NCI-H2029 (cell line): ENCODE measurements around the gene FAM72A.
A peak's percentile ranks its signal among the peaks of the same experiment; 100 is the strongest.
"Not testable (repeated sequence)": the region's sequence is repeated elsewhere in the genome, so short reads cannot be mapped to it uniquely, and the experiment has no call there.

ENCODE experiments used
- DNase-seq: peaks from one replicate; lab custom pipeline; 2025; lab: John Stamatoyannopoulos, UW

FAM72A gene

DNA sequence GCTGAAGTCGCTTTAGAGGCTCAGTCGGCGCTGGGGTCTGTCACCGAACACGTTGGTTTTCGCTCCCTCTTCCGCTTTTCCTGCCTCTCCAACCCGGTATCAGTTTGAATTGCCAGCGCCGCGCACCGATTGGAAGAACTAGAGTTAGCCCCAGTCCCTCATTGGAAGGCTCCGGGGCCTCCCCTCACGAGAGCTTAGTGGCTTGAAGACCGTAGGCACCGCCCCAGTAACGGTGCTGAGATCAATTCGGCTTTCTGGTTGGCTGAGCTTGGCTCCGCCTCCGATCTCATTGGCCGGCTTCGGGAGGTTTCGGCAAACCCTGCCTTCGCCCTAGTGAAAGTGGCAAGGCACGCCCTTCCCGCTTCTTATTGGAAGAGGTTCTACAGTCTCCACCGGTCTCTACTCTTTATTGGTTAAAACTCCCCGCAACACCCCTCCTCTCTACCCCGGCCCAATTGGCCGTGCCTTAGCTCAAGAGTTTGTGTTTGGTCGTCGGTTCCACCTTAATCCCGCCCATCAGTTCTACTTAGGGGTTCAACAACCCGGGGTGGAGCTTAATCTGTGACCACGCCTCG is at the start of gene FAM72A:
Gene FAM72A (minus strand): TSS at position 51 of the 575 bp plus-strand sequence. CDS start 814 bp downstream, outside the sequence.
- peak; percentile 98 for DNase-seq

DNA sequence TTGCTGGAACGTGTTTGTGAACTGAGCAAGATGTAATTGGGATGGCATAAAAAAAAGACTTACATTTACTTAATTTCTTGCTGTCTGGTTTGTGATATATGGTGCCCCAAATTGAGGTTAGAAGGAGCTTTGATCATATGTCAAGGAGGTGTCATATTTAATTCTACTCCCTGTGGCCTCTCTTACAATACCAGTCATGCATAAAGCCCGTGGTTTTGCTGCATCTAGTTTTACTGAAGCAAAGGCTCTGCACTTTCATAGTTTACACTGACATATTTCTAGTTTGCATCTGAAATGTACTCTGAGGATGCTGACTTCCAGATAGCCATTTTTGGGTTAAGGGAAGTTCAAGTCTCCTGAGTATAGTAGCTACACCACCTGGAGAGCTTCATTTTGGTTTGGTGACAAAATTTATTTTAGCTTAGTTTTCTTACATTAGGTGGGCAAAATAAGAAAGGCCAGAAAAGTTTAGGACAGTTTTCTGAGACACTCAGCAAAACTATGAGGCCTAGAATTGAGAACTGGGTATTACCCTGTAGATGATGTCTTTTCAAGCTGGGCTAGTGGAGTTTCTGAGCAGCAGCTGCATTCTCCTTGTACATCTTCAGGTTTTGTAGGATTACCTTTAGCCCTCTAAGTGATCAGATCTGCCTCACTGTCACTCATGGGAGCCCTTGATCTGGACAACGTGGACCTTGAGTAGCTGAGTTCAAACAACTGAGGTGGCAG is 48.5 kb upstream of the FAM72A start:
- not testable (repeated sequence) for DNase-seq

DNA sequence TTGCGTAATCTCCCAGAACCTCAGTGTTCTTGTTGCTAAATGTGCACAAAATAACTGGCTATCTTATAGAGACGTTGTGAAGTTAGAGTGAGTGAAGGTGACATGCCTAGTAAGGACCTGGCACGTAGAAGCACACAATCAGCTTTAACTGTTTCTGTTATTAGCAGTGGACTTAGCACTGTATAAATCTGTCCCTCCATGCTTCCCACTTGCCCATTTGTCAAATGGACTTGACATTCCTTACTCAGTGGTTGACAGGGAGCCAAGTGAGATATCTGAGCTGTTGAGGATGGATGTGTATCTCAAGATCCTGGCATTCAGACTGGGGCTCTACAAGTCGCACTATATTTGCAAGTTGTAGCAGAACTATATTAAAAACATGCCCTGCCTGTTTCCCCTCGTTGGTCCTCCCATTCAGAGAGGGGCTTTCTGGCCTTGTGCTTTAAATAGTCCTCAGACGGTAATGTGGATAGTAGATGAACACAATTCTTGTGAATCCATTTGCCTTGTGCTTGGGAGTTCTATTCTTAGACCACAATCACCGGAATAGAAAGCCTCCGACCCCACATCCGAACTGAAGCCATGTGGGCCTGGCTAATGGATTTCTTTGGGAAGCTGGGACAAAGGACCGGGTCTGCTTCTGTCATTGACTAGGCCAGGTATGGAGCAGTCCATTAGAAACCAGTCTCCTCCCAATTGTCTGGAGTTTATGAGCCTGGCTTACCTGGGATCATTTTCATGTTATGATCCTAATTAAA is 43.7 kb upstream of the FAM72A start:
- DNase-seq: not testable (repeated sequence)

DNA sequence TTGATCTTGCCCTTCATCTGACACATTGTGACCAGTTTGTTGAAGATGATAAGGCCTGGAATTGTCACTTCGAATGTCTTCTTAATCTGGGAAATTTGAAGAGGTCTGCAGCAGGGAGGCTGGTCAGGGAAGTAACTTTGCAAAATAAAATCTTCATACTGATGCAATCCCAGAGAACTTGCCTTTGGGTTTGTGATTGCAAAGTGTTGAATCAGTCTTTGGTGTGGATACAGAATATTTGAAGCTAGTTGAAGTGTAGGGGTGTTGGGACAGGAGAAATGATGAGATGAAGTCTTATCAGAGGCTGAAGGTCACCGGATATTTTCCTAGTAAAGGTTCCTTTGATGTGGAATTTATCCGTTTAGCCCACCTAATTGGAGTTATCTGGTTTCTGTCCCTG is 42.8 kb upstream of the FAM72A start:
- not testable (repeated sequence) for DNase-seq

DNA sequence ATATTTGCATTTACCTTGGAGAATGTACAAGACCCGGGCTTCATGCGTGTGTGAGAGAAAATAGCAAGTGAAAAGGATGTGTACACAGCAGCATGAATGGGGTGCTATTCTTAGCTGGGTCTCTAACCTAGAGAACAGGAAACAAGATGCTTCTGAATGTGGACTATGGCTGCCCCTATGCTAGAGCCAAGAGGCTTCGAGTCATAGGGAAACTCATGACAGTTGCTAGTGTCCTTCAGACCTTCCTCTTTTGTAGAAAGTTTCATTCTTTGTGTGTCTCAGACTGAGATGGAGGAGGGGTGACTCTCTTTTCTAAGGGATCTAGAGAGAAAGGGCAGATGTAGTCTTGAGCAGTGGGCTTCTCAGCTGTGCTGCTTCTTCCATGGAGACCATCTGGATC is 40.7 kb upstream of the FAM72A start:
- not testable (repeated sequence) for DNase-seq

DNA sequence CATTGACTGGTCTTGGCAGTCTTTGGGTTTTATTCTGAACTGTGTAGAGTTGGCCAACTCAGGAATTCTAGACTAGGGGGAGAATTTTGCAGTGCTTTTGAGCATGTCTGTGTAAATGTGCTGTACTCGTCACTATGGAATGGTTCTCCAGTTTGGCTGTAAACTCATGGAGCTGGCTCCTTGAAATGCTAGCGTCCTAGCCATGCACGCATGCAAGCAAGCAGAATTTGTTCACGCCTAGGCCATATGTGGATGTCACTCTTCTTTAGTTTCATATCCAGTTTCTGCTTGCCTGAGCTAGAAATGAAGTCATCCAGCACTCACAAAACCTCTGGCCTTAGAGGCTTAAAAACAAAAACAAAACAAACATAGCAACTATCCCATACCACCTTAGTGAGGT is 37.6 kb upstream of the FAM72A start:
- not testable (repeated sequence) for DNase-seq

DNA sequence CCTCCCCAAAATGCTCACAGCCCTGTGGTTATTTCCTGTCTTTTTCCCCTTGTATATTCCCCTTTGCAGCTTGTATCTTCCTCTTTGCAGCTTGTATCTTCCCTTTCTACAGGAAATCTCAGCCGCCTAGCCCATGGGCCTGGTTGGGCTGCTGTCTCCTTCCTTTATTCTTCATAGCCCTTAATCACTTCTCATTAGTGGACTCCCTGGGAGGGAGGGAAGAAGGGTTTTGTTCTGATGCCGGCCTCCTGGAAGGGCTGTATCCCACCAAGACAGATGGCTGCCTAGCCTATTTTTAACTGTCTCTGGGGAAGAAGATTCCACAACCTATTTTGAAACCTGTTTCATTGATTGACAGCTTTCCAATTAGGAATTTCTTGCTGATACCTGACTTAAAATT is 32.6 kb upstream of the FAM72A start:
- DNase-seq: not testable (repeated sequence)

DNA sequence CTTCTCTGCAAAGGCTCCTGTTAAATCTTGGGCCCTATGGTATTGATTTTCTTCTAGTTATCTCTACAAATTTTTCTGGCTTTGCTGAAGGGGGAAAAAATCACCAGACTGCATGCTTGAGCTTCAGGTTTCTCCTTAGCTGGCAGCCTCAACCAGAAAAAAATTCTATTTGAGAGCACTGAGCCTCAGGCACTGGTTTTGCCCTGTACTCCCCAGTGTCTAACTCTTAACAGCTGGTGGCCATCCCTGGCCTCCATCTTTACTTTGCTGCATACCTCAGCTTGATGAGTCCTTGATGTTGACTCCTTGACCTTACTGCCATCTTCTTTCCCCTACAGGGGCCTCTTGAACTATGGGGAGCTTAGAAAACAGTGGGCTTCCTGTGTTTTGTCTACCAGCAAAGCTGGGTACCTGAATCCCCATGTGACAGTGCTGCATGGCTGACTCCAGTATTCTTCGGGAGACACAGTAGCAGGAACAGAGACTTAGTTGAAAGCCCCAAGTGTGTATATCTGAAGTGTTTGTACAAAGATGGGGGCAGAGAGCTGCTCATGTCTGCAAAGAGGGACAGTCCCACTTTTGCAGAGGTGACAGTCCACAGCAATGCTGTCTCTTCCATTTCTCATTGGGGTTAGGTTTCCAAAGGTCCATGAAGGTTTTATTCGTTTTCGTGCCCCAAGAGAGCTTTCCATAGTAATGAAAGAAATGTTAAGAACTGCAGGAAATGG is 31.7 kb upstream of the FAM72A start:
- DNase-seq: not testable (repeated sequence)

DNA sequence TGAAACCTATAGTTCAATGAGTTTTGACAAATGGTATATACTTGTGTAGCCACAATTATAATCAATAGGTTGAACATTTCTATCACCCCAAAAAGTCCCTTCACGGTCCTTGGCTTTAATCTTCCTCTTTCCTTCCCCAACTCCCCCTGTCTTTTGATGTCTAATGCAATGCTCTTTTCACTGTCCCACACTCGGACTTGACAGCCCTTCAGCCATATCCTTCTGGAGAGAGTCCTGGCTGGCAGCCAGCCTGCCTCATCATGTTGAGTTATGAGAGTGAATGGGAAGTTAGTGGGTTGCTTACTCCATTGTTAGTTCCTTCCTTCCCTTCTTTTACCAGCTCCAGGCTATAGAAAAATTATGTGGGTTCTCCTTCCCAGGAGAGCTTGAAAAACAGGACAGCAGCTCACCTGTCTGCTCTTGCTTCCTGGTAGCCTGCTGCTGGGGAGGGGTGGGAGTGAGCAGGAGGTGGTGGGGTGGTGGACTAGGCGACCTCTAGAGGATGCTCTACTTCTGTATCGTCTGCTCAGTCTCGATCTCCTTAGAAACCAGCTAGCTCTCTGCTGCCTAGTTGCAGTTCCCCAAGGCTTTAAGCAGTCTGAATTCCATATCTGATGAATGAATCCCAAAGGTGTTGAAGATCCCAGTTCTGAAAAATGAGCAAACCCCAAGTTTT is 30.5 kb upstream of the FAM72A start:
- DNase-seq: not testable (repeated sequence)

DNA sequence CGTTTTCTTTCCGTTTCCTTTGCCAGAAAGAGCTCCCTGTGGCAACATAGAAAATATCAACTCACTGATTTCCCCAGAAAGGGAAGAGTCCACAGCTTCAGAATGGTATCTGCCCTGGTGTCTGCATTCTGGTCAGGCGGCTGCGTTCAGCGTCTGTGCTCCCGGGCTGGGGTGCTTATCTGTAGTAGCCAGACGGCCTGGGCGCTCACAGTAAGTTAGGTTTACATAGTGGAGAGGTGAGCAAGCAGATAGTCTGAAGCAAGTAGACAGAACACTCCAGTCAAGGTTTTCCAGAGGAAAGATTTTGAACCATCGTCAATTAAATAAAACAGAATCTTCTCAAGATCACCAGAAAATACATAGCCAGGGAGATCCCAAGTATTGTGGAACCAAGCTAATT is 29.4 kb upstream of the FAM72A start:
- not testable (repeated sequence) for DNase-seq

DNA sequence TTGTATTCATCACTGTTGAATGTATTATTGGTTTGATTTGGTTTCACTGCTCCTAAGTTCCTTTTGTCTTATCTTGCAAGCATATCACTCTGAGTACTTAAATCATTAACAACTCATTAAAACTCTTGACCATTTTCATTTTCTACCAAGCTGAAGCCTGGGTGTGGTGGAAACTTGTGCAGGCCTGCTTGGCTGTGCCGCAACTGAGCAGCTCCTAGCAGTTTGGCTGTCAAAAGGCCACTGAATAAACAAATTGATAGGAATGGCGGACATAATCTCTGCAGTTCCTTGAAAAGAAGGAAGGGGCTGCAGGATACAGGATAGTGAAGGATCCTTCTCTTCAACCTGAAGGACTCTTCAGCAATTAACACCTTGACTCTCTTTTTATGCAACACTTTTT is 26.6 kb upstream of the FAM72A start:
- DNase-seq: not testable (repeated sequence)

DNA sequence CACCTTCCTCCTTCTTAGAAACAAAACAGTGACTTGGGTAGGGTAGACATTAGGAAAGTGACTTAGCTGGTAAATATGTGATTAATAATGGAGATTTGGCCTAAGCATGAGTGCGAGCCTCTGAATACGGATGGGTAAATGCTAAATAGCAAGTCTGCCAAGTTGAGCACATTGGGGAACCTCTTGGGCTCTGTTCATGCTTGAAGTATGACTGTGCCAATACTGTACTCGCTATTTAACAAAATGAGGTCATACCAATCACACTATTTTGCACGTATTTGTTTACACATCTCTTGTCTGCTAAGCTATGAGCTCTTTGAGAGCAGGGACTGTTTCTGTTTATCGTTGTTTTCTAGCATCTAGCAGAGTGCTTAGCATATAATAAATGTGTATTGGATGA is 24.2 kb upstream of the FAM72A start:
- DNase-seq: not testable (repeated sequence)

DNA sequence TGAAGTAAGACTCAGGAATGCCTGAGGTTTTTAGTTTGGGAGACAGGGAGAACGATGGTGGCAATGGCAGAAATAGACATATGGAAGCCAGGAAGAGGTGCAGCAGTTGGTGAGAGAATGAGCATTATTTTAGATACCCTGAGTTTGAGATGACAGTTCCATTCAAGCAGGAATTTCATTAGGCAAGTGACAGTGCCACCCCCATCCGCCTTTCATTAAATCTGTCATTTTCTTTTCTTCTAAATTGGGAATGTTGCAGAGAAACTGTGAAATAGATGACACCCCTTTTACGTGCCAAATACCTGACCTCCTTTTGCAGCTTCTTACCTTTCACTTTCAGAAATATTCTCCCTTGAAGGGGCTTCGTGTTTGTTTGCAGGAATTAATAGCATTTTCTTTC is 22.7 kb upstream of the FAM72A start:
- DNase-seq: not testable (repeated sequence)

DNA sequence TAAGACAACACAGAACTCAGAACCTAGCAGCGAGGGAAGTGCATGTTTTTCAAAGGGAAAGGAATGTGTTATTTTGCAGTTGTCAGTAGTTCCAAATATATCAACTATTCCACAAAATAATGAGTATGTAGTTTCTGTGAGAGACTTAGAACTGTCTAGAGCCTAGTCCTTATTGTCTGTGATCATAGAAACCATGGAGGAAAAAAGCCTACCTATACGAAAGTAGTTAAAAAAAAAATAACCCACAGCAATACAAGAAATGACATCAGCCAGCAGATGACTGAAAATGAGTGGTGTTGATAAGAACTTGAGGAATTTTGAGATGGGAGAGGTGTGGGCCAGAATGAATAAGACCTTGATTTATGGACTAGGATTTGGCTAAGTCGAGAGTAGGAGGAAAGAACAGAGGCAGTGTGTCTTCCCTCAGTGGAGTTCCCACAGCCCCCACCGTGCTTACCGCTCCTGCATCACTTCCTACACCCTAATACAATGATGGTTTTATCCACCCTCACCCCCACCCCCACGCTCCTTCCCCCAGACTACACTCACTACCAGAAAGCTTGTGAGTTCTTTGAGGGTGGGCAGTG is 21.6 kb upstream of the FAM72A start:
- not testable (repeated sequence) for DNase-seq

DNA sequence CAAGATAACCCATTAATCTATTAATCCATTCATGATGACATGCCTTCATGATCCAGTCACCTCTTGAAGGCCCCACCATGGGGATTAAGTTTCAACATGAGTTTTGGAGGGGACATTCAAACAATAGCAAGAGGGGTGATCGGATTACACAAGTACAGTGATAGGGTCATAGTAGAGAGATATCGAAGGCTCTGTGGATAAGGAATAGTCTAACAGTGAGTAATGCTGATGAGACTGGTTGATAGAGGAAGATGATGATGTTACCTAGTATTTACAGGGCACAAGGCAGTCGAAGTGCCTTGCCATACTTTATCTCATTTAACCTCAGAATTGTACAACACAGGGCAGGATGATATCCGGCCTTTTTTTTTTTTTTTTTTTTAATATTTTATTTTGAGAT is 18.9 kb upstream of the FAM72A start:
- not testable (repeated sequence) for DNase-seq

DNA sequence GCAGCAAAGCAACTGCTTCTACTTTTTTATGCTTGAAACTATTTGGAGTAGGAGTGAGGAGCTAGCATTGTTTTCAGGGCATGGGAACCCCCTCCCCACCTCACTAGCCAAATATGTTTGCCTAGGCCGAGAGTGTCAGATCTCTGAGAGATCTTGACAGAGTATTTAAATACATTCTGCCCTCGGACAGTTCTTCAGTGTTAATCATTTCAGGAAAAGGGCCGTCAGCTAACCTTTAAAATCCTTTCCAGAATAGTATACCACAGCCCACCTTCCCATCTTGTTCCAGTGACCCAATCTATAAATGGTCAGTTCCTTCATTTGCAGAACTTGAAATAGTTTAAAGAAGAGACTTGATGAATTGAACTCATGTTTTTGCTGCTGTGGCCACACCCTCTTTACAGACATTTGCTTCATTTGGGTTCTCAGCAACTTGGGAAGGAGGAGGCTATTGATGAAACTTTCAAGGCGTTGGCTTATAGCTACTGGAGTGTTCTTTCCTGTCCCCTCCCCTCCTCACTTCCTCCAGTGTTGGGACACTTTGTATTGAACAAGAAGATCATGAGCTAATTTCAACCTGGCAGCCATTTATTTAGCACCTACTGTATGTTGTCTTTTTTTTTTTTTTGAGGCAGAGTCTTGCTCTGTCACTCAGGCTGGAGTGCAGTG is 17.8 kb upstream of the FAM72A start:
- DNase-seq: not testable (repeated sequence)

DNA sequence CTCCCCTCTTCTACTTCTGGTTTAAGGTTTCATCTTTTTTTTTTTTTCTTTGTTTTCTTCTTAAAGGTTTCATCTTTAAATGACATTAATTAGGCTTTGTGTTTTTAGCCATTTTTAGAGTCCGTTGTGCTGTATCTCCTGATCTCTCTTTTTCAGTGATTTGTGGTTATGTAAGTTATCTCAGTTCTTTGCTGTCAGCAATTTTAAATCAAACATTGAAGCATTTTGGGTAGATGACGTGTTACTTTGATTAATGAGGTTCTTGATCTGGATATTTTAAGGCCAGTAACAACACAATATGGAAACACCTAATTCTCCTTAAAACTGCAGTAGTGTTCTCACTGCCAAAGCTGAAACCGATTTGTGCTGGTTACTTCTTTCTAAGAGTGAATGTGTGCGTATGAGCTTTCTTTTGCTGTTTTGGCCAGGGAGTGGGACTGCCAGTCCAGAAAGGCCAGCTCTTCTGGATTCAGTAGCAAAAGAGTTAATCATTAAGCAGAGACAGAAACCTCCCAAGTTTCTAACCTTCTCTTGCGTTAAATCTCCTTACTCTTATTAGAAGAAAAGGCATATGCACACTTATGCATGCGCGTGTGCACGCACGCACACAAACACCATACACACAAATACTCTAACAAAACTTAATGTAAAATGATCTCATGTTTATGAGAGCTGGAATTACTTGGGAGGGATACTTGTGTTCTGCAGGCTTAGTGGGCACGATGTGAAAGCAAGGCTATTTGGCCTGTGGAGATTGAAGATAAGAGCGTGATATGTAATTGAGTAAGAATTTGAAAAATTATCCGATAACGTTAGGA is 17.1 kb upstream of the FAM72A start:
- DNase-seq: not testable (repeated sequence)

DNA sequence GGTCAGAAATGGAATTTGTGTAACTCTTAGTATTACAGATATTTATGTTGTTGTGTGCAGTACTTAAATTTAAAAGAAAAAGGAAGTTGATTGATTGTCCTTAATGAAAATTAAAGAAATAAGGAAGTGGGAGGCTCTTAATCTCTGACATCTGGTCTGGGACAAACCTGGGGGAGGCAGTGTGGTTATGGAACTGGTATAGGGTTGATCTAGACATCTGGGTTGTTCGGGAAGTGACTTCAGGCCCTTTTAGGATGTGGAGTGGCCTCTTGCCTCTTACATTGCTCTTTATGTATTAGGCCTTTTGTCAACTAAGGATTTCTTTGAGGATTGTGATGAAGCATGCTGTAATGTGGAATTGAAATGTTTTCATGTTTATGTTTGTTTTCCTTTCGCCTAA is 16.1 kb upstream of the FAM72A start:
- not testable (repeated sequence) for DNase-seq

DNA sequence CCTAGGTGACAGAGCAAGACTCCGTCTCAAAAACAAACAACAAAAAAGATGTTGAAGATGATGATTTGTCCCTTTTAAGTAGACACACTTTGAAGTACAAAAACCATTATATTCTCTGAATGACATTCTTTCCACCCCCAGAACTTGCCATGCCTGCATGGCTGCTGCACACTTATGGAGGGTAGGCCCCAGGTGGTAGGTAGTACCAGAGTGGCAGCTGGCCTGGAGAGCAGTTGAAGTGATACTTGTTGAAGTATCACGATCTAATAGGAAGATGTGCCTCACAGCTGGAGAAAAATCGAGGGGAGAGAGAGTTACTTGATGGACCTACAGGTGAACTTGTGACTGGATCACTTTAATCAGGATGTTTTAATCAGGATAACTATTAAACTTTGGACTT is 15.6 kb upstream of the FAM72A start:
- DNase-seq: not testable (repeated sequence)
